ENCODE measurements around the gene SSH2.

DNA sequence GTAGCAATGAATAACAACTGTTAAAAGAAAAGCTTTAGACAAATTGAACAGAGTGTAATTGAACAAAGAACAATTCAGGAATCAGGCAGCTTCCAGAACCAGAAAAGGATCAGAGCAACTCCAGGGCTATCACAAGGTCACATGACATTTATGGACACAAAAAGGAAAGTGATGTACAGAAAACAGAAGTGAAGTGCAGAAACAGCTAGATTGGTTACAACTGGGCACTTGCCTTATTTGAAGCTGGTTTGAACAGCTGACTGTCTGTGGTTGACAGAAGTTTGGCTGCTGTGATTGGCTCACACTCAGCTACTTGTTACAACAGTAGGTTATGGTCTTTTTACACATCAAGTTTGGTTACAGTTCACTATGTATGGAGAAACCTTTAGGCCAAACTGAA, 26.2 kb upstream of the SSH2 start:
- TF ChIP-seq, protein P1, sequence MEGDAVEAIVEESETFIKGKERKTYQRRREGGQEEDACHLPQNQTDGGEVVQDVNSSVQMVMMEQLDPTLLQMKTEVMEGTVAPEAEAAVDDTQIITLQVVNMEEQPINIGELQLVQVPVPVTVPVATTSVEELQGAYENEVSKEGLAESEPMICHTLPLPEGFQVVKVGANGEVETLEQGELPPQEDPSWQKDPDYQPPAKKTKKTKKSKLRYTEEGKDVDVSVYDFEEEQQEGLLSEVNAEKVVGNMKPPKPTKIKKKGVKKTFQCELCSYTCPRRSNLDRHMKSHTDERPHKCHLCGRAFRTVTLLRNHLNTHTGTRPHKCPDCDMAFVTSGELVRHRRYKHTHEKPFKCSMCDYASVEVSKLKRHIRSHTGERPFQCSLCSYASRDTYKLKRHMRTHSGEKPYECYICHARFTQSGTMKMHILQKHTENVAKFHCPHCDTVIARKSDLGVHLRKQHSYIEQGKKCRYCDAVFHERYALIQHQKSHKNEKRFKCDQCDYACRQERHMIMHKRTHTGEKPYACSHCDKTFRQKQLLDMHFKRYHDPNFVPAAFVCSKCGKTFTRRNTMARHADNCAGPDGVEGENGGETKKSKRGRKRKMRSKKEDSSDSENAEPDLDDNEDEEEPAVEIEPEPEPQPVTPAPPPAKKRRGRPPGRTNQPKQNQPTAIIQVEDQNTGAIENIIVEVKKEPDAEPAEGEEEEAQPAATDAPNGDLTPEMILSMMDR (IDR thresholded peaks at IDR 0.05; ENCODE audit: low read depth, low read length, missing input control) = no peak
- no peak for TF ChIP-seq TAF1 (conservative IDR thresholded peaks at IDR 0.05)
- TF ChIP-seq, protein P2, sequence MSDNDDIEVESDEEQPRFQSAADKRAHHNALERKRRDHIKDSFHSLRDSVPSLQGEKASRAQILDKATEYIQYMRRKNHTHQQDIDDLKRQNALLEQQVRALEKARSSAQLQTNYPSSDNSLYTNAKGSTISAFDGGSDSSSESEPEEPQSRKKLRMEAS (IDR thresholded peaks at IDR 0.05) = no peak
- no peak for TF ChIP-seq FOXA1 (IDR thresholded peaks at IDR 0.05)
- no peak for TF ChIP-seq JUND (IDR thresholded peaks at IDR 0.05)
- TF ChIP-seq HNF4A (conservative IDR thresholded peaks at IDR 0.05) = no peak
- TF ChIP-seq, protein P3, sequence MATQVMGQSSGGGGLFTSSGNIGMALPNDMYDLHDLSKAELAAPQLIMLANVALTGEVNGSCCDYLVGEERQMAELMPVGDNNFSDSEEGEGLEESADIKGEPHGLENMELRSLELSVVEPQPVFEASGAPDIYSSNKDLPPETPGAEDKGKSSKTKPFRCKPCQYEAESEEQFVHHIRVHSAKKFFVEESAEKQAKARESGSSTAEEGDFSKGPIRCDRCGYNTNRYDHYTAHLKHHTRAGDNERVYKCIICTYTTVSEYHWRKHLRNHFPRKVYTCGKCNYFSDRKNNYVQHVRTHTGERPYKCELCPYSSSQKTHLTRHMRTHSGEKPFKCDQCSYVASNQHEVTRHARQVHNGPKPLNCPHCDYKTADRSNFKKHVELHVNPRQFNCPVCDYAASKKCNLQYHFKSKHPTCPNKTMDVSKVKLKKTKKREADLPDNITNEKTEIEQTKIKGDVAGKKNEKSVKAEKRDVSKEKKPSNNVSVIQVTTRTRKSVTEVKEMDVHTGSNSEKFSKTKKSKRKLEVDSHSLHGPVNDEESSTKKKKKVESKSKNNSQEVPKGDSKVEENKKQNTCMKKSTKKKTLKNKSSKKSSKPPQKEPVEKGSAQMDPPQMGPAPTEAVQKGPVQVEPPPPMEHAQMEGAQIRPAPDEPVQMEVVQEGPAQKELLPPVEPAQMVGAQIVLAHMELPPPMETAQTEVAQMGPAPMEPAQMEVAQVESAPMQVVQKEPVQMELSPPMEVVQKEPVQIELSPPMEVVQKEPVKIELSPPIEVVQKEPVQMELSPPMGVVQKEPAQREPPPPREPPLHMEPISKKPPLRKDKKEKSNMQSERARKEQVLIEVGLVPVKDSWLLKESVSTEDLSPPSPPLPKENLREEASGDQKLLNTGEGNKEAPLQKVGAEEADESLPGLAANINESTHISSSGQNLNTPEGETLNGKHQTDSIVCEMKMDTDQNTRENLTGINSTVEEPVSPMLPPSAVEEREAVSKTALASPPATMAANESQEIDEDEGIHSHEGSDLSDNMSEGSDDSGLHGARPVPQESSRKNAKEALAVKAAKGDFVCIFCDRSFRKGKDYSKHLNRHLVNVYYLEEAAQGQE (IDR thresholded peaks at IDR 0.05) = no peak
- no peak for TF ChIP-seq SP1 (IDR thresholded peaks at IDR 0.05)
- TF ChIP-seq RXRA (IDR thresholded peaks at IDR 0.05) = no peak
- no peak for TF ChIP-seq EGR1 (IDR thresholded peaks at IDR 0.05; ENCODE audit: low read depth in 2 of 2)
- TF ChIP-seq, protein P4, sequence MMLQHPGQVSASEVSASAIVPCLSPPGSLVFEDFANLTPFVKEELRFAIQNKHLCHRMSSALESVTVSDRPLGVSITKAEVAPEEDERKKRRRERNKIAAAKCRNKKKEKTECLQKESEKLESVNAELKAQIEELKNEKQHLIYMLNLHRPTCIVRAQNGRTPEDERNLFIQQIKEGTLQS (IDR thresholded peaks at IDR 0.05) = no peak
- TF ChIP-seq GABPA (IDR thresholded peaks at IDR 0.05 in 1 of 2, conservative IDR thresholded peaks at IDR 0.05 in 1 of 2) = no peak
